GM13977 (cell line): Measurements from ENCODE around the gene LRRFIP2.
"Not testable (repeated sequence)": the region's sequence is repeated elsewhere in the genome, so short reads cannot be mapped to it uniquely, and the experiment has no call there.

Experiments used
- DNase-seq: peaks from one replicate; pipeline ENCODE4 v3.0.0; 2012; ENCODE audit warnings: low spot score
- in situ Hi-C: fragments of 300-500 bp; cut with MboI; formaldehyde crosslinking; loops from one replicate; pipeline ENCODE4 v1.12.0; 2022; ENCODE audit warnings: low sequenced_read_pairs, low pct_unique_long_range_greater_than_20kb, mixed read lengths, inconsistent platforms; ENCODE audit not compliant: unreplicated experiment
- TF ChIP-seq, protein P1 (sequence below): IDR thresholded peaks from 2 replicates; pipeline ENCODE4 v1.5.1; 2012; ENCODE audit warnings: mild to moderate bottlenecking, control low read depth; ENCODE audit not compliant: insufficient read depth; ENCODE audit errors: extremely low read depth, missing control alignments

LRRFIP2 gene

DNA sequence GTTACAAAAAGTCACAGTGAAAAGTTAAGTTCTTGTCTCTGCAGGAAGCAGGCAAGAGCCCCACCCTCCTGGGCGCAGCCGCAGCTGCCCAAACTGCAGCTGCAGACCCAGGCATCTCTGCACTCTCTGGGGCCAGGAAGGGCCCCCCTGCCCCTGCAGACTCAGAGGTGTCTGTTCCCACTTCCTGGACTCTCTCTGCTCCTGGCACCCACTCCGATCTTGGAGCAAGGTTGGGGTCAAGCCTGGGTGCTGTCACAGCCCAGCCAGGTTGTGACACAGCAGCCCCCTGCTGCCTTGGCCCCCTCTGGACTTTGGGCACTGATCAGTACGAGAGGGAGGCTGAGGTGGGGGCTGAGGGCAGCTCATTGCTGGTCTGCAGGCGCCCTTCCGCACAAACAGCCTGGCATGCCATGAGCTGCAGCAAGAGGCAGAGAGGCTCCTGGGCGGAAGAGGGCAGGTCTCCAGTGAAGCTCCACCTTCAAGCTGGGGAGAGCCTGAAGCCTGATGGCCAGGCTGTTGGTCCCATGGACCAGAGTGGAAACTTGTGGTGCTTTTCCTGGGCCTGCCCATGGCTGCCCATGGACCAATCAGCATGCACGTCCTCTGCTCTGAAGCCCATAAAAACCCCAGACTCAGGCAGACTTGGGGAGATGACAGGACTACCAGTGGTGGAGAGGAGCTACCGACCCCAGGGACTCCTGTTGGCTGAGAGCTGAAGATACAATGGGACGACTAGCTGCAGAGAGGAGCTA is 42.9 kb upstream of the LRRFIP2 start:
- in situ Hi-C loops = loop anchor here (25.0 kb wide), 1 partner anchor 480 kb away; no protein-coding TSS in a partner anchor
- TF ChIP-seq, protein P1, sequence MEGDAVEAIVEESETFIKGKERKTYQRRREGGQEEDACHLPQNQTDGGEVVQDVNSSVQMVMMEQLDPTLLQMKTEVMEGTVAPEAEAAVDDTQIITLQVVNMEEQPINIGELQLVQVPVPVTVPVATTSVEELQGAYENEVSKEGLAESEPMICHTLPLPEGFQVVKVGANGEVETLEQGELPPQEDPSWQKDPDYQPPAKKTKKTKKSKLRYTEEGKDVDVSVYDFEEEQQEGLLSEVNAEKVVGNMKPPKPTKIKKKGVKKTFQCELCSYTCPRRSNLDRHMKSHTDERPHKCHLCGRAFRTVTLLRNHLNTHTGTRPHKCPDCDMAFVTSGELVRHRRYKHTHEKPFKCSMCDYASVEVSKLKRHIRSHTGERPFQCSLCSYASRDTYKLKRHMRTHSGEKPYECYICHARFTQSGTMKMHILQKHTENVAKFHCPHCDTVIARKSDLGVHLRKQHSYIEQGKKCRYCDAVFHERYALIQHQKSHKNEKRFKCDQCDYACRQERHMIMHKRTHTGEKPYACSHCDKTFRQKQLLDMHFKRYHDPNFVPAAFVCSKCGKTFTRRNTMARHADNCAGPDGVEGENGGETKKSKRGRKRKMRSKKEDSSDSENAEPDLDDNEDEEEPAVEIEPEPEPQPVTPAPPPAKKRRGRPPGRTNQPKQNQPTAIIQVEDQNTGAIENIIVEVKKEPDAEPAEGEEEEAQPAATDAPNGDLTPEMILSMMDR = no peak

DNA sequence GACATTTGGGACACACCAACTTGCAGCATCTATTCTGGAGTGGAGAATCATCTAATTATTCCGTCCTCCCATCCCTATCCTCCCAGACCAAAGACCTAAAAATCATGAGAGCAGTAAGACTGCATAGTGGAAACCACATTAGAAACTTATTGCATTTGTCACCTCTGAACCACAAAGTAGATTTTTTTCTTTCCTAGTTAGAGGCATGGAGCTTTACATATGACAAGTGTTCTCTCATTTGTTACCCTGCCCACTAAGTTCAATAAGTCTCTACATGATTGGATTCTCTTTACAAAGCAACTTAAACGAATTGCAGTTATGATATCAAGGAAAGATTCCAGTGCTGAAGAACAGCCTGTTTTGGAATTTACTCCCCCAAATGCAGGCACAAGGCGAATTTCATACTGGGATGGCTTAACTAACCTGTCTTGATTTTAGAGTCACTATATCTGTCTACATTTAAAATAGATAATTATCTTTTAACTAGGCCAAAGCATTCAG is 42.3 kb upstream of the LRRFIP2 start:
- DNase-seq = no peak
- TF ChIP-seq, protein P1 = no peak
- in situ Hi-C loops = loop anchor here (25.0 kb wide), 1 partner anchor 479 kb away; no protein-coding TSS in a partner anchor

More for the DNA sequence above, 42.9 kb upstream of the LRRFIP2 start:
- DNase-seq = no peak

DNA sequence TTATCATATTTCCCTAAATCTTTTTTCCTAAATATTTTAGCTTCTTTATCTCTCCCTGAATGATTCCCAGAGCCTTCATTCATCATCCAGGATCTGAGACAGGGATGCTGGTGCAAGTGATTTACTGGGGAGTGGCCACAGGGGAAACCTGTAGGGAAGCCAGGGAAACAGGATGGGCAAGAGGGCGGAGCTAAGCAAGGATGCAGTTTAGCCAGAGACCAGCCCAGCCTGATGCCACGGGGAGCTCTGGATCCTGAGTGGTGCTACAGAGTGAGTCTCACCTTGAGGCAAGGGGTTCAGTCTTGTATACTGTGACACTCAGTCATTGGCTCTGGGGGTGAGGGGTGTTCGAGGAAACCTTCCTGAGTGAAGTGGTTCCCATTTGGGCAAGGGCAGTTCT is 39.7 kb upstream of the LRRFIP2 start:
- no peak for DNase-seq
- in situ Hi-C loops = loop anchor here (25.0 kb wide), 1 partner anchor 477 kb away; no protein-coding TSS in a partner anchor
- TF ChIP-seq, protein P1 = no peak

DNA sequence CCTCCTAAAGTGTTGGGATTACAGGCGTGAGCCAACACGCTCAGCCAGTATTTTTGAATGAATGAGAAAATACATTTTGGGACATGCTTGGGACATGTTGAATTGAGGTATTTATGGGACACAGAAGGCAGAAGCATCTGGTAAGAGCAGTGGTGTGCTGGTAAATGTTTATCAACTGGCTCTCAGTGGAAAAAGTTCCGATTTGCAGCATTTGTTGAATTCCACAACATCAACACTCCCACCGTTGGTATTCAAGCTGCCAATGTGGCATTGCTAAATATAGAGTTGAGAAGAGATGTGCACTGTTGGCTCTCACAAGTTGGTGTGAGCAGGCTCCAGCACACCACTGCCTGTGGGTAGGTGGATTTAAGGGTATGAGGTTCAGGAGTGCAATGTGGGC is 35.8 kb upstream of the LRRFIP2 start:
- in situ Hi-C loops = loop anchor here (25.0 kb wide), 1 partner anchor 473 kb away; no protein-coding TSS in a partner anchor
- TF ChIP-seq, protein P1 = no peak
- DNase-seq = no peak

DNA sequence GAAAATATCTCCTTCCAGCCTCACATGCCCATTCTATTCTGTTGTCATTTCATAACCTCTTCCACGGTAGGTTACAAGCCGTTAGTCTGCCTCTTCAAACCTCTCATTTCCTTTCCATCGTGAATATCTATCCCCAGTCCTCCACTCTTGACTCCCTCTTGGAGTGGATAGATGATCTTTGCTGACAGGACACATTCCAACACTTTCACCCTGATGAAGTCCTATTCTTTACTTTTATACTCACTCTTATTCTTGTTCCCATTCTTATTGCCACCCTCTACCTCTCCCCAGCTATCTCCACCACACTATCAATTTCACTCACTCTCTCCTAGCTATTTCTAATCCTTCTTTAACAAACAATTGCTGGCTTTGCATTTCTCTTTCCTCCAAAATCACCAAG is 34.2 kb upstream of the LRRFIP2 start:
- in situ Hi-C loops = loop anchor here (25.0 kb wide), 1 partner anchor 471 kb away; no protein-coding TSS in a partner anchor
- DNase-seq = not testable (repeated sequence)

DNA sequence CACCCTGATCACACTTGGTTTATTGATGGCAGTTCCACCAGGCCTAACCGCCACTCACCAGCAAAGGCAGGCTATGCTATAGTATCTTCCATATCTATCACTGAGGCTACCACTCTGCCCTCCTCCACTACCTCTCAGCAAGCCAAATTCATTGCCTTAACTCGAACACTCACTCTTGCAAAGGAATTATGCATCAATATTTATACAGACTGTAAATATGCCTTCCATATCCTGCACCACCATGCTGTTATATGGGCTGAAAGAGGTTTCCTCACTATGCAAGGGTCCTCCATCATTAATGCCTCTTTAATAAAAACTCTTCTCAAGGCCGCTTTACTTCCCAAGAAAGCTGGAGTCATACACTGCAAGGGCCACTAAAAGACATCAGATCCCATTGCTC is 33.6 kb upstream of the LRRFIP2 start:
- in situ Hi-C loops = loop anchor here (25.0 kb wide), 1 partner anchor 471 kb away; no protein-coding TSS in a partner anchor
- DNase-seq = not testable (repeated sequence)

DNA sequence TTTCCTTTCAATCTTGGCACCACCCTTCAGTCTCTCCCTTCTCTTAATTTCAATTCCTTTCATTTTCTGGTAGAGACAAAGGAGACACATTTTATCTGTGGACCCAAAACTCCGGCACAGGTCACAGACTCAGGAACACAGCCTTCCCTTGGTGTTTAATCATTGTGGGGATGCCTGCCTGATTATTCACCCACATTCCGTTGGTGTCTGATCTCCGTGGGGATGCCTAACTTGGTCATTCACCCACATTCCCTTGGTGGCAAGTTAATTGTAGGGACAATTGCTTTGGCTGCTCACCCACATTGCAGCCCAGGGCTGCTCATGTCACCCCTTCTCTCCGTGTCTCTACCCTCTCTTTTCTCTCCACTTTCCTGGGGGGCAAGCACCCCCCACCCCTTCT is 31.7 kb upstream of the LRRFIP2 start:
- not testable (repeated sequence) for DNase-seq
- in situ Hi-C loops = loop anchor here (25.0 kb wide), 1 partner anchor 469 kb away; no protein-coding TSS in a partner anchor

DNA sequence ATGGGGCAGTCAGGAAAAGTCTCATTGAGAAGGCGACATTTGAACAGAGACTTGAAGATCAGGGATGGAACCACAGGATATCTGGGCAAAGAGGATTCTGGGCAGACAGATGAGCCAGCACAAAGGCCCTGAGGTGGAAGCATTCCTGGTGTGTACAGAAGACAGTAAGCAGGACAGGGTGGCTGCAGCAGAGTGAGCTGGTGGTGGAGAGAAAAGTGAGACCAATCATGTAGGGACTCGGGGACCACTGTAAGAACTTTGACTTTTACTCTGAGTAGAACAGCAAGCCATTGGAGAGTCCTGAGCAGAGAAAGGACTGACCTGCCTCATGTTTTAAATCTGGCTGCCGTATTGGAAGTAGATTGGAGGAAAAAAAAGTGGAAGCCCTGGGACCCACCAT is 29.9 kb upstream of the LRRFIP2 start:
- DNase-seq = no peak
- in situ Hi-C loops = loop anchor here (25.0 kb wide), 1 partner anchor 467 kb away; no protein-coding TSS in a partner anchor
- TF ChIP-seq, protein P1 = no peak
